Measurements from ENCODE around the gene PON2. TPM values are rescaled to one million over a fixed set of nuclear protein-coding genes. Genes with fewer than 3 reads are reported as not detected.
"Not testable (repeated sequence)": the region's sequence is repeated elsewhere in the genome, so short reads cannot be mapped to it uniquely, and the experiment has no call there.

Gene PON2
- total RNA-seq, 1 donor from 2014 or later = 91.6 TPM

DNA sequence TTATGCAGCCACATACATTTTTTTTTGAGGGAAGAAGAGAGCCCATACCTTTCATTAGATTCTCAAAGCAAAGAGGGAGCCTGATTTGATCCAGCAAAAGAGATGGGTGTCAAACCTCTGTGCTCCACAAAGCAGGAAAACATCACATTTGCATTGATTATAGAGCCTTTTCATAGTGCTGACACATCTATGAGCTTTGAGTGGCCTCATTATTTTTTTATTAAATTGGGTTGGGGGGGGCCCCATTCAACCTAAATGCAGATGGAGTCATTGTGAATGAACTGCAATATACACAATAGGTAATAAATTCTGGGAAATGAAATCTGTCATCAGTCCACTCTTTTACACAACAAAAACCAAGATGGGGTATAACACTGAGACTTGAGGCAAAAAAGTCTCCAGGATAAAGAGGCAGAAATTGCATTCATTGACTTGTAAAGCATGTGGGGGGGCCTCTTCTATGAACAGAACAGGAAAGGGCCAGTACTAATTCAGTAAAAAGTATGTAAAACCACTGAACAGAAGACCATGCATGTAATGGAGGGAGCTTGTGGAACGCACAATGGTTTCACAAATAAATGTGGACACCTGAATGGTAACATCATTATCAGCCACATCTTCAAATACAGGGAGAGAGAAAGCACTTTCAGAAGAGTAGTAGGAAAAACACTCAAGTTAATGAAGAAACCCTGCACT lies 33.2 kb upstream of the PON2 start:
- no peaks in the 10 kb centered on the region for H3K27me3 Mint-ChIP-seq (ENCODE audit: low read depth)
- TF ChIP-seq, protein P1, sequence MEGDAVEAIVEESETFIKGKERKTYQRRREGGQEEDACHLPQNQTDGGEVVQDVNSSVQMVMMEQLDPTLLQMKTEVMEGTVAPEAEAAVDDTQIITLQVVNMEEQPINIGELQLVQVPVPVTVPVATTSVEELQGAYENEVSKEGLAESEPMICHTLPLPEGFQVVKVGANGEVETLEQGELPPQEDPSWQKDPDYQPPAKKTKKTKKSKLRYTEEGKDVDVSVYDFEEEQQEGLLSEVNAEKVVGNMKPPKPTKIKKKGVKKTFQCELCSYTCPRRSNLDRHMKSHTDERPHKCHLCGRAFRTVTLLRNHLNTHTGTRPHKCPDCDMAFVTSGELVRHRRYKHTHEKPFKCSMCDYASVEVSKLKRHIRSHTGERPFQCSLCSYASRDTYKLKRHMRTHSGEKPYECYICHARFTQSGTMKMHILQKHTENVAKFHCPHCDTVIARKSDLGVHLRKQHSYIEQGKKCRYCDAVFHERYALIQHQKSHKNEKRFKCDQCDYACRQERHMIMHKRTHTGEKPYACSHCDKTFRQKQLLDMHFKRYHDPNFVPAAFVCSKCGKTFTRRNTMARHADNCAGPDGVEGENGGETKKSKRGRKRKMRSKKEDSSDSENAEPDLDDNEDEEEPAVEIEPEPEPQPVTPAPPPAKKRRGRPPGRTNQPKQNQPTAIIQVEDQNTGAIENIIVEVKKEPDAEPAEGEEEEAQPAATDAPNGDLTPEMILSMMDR (IDR thresholded peaks at IDR 0.05) = no peak
- H3K27ac Mint-ChIP-seq (ENCODE audit: unreplicated experiment) = no peak overlapping the region
- no peaks in the 10 kb centered on the region for H3K36me3 Mint-ChIP-seq (ENCODE audit: low read depth)
- peaks cover 24% of the 10 kb centered on the region for H3K4me1 Mint-ChIP-seq (ENCODE audit: low read depth)
- H3K4me3 Mint-ChIP-seq (ENCODE audit: unreplicated experiment) = no peak overlapping the region
- DNase-seq (ENCODE audit: low spot score) = no peak
- no peaks in the 10 kb centered on the region for H3K9me3 Mint-ChIP-seq (ENCODE audit: low read depth)

DNA sequence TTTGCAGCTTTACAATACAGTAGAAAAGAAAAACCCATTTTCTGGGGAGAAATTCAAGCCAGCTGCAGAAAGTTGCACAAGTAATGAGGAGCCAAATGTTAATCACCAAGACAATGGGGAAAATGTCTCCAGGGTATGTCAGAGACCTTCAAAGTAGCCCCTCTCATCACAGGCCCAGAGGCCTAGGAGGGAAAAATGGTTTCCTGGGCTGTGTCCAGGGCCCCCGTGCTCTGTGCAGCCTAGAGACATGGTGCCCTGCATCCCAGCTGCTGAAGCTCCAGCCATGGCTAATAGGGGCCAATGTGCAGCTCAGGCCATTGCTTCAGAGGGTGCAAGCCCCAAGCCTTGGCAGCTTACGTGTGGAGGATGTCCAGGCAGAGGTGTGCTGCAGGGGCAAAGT lies 25.8 kb upstream of the PON2 start:
- H3K27me3 Mint-ChIP-seq (ENCODE audit: low read depth); H3K4me1 Mint-ChIP-seq (ENCODE audit: low read depth); H3K36me3 Mint-ChIP-seq (ENCODE audit: low read depth); DNase-seq (ENCODE audit: low spot score); H3K27ac Mint-ChIP-seq (ENCODE audit: unreplicated experiment); H3K4me3 Mint-ChIP-seq (ENCODE audit: unreplicated experiment): not testable (repeated sequence)
- H3K9me3 Mint-ChIP-seq (ENCODE audit: low read depth) = peaks cover 21% of the 10 kb centered on the region

DNA sequence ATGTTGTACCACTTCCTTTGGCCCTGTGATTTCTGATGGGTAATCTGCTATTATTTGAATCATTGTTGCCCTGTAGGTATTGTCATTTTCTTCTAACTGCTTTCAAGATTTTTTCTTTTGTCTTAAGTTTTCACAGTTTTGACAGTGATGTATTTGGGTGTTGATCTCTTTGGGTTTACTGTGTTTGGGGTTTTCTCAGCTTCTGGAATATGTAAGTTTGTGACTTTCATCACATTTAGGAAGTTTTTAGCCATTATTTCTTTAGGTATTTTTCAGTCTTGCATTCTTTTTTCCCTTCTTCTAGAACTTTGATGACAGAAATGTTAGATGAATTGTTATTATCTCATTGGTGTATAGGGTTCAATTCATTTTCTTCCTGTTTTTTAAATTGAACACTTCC lies 23.1 kb upstream of the PON2 start:
- Mint-ChIP-seq H3K36me3 (ENCODE audit: low read depth) (peaks cover 5% of the 10 kb centered on the region), H3K27ac (ENCODE audit: unreplicated experiment) (no peak overlapping the region), H3K27me3 (ENCODE audit: low read depth) (no peaks in the 10 kb centered on the region), H3K9me3 (ENCODE audit: low read depth) (peaks cover 21% of the 10 kb centered on the region), H3K4me1 (ENCODE audit: low read depth) (no peaks in the 10 kb centered on the region), H3K4me3 (ENCODE audit: unreplicated experiment) (no peak overlapping the region)
- TF ChIP-seq, protein P1 (IDR thresholded peaks at IDR 0.05) = no peak
- no peak for DNase-seq (ENCODE audit: low spot score)

DNA sequence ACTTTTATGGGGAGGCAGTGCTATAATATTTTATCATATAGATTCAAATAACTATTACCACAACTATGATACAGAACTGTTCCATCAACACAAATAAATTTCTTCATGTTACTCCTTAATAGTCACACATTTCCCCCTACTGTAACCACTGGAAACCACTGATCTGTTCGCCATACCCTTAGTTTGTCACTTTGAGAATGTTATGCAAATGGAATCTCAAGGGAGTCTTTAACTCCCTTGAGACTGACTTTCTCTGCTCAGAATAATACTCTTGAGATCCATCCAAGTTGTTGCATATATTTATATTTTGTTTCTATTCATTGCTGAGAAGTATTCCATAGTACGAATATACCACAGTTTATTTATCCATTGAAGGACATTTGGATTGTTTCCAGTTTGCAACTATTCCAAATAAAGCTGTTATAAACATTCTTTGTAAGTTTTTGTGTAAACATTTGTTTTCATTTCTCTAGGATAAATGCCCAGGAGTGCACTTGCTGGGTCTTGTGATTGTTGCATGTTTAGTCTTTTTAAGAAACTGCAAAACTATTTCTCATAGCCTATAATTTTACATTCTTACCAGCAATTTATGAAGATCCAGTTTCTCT lies 19.7 kb upstream of the PON2 start:
- TF ChIP-seq, protein P1 (IDR thresholded peaks at IDR 0.05) = no peak
- no peak overlapping the region for H3K4me3 Mint-ChIP-seq (ENCODE audit: unreplicated experiment)
- DNase-seq (ENCODE audit: low spot score) = no peak
- H3K27ac Mint-ChIP-seq (ENCODE audit: unreplicated experiment) = no peak overlapping the region
- H3K4me1 Mint-ChIP-seq (ENCODE audit: low read depth) = no peaks in the 10 kb centered on the region
- peaks cover 5% of the 10 kb centered on the region for H3K36me3 Mint-ChIP-seq (ENCODE audit: low read depth)
- peaks cover 18% of the 10 kb centered on the region for H3K9me3 Mint-ChIP-seq (ENCODE audit: low read depth)
- no peaks in the 10 kb centered on the region for H3K27me3 Mint-ChIP-seq (ENCODE audit: low read depth)

DNA sequence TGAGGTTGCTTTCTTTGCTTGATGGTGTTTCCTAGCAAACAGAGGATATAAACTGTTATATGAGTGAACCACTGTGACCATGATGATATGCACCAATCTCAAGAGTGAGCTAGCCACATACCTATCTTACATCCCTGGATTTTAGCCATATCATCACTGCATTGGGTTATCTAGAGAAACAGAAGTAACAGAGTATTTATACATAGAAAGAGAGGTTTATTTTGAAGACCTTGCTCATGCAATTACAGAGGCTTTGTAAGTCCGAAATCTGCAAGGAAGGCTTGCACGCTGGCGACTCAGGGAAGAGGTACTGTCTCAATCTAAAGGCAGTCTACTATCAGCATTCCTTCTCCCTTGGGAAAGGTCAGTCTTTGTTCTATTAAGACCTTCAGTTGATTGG lies 11.8 kb upstream of the PON2 start:
- H3K36me3 Mint-ChIP-seq (ENCODE audit: low read depth) = no peaks in the 10 kb centered on the region
- TF ChIP-seq, protein P1 (IDR thresholded peaks at IDR 0.05) = no peak
- no peaks in the 10 kb centered on the region for H3K9me3 Mint-ChIP-seq (ENCODE audit: low read depth)
- no peak overlapping the region for H3K4me3 Mint-ChIP-seq (ENCODE audit: unreplicated experiment)
- no peak overlapping the region for H3K27ac Mint-ChIP-seq (ENCODE audit: unreplicated experiment)
- peaks cover 2% of the 10 kb centered on the region for H3K4me1 Mint-ChIP-seq (ENCODE audit: low read depth)
- H3K27me3 Mint-ChIP-seq (ENCODE audit: low read depth) = no peaks in the 10 kb centered on the region
- DNase-seq (ENCODE audit: low spot score) = no peak

DNA sequence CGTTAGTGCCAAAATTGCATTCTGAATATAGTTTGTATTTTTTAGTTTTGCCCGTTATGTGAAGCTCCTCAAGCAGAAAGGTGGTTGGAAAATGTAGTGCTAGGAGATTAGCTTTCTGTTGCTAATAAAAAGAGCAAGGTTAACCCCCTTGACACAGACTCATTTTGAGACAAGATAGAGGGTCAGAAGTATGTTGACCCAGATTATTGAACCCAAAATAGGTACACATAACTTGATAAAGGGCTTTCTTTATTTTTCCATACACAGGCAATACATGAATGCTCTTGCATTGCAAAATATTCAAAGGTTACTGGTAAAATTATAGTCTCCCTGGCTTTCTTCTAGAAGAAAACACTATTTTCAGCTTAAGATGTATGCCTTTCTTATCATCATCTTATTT lies 10.0 kb upstream of the PON2 start:
- H3K27me3 Mint-ChIP-seq (ENCODE audit: low read depth) = no peaks in the 10 kb centered on the region
- TF ChIP-seq, protein P1 (IDR thresholded peaks at IDR 0.05) = no peak
- H3K4me3 Mint-ChIP-seq (ENCODE audit: unreplicated experiment) = no peak overlapping the region
- H3K36me3 Mint-ChIP-seq (ENCODE audit: low read depth) = no peaks in the 10 kb centered on the region
- H3K27ac Mint-ChIP-seq (ENCODE audit: unreplicated experiment) = no peak overlapping the region
- H3K9me3 Mint-ChIP-seq (ENCODE audit: low read depth) = no peaks in the 10 kb centered on the region
- no peak for DNase-seq (ENCODE audit: low spot score)
- H3K4me1 Mint-ChIP-seq (ENCODE audit: low read depth) = peaks cover 14% of the 10 kb centered on the region
